Activated T-cell treated with anti-CD3 and anti-CD28 coated beads for 24 hours (primary cell): Measurements from ENCODE around the gene PRDX4.
"Not testable (repeated sequence)": the region's sequence is repeated elsewhere in the genome, so short reads cannot be mapped to it uniquely, and the experiment has no call there.

Experiments used
- DNase-seq: peaks from one replicate; pipeline ENCODE4 v3.0.0-alpha.2; 2020; ENCODE audit warnings: low read depth

The PRDX4 gene

DNA sequence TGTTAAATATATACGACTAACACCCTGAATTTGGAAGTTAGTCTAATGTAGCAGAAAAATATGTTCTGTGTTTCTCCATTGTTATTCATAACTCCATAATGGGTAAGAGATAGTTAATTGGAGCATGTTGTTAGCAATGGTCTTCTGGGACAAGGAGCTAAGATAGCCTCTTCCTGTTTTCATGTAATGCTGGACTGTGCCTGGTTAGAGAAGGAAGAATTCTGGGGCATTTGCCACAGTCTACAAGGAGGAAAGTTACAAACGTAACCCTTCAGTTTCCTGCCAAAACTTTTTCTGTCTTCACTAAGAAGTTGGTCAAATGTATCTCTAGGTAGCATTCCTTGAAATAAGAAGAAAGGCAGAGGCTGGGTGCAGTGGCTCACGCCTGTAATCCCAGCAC lies 5.8 kb downstream of the PRDX4 start:
- DNase-seq: no peak

DNA sequence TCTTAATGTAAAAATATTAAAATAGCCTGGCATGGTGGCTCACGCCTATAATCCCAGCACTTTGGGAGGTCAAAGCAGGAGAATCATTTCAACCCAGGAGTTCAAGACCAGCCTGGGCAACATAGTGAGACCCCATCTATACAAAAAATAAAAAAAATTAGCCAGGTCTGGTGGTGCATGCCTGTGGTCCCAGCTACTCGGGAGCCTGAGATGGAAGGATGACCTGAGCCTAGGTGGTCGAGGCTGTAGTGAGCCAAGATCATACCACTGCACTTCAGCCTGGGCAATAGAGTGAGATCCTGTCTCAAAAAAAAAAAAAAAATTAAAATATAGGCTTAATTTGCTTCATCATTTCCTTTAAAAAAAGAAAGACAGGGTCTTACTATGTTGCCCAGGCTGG lies 9.2 kb downstream of the PRDX4 start:
- DNase-seq: not testable (repeated sequence)

DNA sequence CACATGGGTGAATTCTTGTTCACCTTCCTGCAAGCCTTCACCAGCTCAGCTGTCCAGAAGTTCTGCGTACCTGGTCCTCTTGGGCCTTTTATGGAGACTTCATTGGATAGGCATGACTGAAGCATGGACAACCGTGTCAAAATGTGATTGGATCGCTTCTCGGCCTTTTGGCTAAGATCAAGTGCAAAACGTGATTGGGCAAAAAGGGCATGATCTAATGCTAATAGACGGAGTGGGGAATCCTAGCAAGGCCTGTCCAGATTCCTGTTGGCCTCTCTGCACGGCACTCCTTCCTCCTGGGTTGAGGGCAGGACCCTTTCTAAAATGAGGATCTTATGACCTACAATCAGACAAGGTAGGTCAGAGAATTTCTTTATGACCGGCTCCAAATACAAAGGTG lies 24.9 kb downstream of the PRDX4 start:
- DNase-seq: no peak

DNA sequence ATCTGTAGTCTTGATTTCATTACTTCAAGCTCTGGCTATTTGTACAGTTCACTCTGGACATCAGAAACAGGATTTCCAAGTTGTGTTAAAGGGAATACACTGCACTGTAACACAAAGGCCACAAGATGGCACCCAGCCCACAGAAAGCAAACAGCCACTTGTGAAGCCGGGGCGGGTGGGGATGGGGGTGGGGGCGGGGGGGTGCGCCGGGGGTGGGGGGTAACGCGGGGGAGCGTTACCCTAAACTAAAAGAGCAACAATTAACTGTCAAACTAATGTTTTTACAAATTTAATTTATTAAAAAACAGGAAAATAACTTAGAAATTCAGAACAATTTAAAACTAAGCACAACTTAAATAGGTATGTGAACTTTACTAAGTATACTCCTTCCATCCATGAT lies 27.3 kb downstream of the PRDX4 start:
- peak; percentile 18 for DNase-seq

DNA sequence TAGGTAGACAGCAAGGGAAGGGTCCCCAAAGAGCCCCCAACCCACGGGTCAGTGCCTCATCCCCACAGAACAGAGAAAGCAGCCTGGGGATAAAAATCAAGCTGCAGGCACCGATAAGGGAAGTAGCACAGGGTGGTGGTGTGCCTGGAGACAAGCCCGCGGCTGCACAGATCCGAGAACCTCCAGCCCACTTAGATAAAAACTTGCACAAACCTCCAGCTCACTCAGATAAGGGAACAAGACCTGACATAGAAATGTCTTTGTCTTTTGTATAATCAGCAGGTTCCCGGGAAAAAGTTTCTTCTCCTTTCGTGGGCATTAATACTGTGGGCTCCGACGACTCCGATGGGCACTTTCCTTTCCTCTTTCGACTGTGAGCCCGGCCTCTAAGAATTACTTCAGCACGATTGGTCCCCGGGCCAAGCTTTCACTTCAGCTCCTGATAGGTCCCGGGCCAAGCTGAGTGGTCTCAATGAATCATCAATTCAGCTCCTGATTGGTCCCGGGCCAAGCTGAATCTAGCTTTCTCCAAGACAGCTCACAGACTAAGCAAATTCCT lies 32.4 kb downstream of the PRDX4 start:
- DNase-seq: no peak

DNA sequence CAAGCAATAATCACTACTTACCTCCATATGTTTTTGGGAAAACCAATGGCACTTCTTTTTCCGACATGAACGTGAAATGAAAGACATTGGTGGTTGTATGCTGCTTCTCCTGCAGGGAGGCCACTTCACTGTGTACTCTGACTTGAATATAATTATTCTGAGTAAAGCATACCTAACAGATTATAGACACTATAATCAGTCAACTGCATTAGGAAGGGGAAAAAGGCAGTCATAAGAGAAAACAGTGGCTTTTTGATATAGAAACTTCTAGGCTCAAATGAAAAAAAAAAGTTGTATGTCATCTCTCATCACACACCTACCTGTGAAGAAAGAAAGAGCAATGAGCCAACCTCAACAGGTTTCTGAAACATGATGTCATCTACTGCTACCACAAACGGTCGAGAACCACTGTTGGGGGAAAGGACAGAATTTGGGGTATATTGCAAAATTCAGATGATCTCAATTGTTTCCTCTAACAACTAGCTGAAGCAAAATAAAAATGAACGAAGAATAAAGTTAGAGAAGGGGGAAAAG lies 37.4 kb downstream of the PRDX4 start:
- DNase-seq: no peak

DNA sequence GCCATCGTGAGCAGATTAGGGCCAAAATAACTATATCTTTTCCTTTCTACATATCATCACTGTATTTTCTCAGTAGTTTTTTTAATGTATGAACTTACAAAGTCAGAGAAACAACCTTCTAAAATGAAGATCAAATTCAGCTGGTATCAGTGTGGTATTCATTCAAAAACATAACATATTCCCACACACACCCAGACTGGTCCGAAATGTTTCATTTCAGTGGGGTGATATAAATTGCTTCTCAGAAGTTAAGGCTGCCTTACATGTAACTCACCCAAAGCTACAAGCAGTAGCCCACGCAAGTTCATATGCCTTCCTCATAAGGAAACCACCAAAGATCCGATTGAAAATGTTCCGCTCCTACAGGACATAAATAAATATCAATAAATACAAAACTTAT lies 37.9 kb downstream of the PRDX4 start:
- no peak for DNase-seq

DNA sequence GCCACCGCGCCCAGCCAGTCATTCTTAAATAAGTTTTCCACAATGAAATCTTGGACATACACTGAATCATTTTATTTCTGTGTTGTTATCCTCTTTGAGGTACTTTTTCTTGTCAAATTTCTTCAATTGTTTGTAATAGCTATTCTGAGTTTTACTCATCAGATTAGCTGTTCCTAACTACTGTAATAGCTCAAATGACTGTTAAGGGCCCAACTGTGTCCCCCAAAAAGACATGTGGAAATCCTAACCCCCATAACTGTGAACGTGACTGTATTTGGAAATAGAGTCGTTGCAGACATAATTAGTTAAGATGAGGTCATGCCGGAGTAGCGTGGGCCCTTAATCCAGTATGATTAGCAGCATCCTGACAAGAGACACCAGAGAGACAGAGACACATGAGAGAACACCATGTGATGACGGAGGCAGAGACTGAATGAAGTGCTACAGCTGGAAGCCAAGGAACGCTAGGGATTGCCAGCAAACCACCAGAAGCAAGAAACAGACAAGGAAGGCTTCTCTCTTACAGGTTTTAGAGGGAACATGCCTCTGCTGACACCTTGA lies 52.9 kb downstream of the PRDX4 start:
- DNase-seq: no peak

DNA sequence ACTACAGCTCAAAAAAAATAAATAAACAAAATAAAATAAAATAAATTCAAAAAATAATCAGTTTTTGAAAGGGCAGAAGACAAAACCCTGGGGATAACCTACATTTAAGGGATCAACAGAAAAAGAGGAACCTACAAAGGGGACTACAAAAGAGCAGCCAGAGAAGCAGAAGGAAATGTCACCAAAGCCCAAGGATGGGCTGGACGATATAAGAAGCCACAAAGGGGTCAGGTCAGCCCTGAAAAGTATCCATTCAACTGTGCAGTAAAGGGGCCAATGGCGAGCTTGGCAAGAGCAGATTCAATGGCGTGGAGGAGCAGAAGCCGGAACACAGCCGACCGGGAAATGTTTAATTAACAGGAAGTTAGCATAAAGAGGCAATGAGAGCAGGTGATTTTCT lies 58.9 kb downstream of the PRDX4 start:
- no peak for DNase-seq

DNA sequence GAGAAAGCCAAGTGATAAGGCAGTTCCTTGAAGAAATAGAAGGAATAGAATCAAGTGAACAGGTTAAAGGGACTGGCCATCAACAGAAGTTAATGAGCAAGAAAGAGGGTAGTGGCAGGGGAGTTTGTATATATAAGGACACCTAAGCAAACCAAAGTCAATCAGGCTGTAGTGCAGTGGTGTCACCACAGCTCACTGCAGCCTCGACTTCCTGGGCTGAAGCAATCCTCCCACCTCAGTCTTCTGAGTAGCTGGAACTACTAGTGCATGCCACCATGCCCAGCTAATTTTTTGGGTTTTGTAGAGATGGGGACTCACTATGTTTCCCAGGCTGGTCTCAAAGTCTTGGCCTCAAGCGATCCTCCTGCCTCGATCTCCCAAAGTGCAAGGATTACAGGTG lies 59.9 kb downstream of the PRDX4 start:
- no peak for DNase-seq

DNA sequence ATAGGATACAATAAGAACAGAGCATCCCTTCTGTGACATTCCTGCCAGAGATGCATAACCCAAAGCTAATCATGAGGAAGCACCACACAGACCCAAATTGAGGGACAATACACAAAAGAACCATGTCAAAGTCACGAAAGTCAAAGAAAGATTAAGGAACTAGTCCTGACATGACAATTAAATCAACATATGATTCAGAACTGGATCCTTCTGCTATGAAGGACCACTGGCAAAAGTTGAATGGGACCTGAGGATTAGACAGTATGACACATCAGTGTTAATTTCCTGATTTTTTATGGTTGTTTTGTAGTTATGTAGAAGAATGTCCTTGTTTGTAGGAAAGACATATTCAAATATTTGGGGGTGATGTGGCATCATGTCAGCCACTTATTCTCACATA lies 61.9 kb downstream of the PRDX4 start:
- no peak for DNase-seq

DNA sequence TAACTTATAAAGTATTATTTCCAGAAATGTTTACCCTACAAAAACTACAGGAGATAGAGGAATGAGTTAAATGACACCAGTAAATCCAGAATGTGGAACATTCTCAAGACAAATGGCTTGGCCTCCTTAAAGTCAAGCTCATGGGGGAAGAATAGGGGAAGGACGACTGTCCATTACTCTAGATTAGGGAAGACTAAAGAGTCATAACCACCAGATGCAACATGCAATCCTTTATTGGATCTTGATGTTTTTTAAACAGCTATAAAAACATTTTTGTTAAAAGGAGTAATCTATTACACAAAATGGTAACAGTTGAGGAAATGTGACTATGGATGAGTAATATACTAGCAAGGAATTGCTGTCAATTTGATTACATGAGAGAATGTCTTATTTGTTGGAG lies 64.7 kb downstream of the PRDX4 start:
- DNase-seq: no peak

DNA sequence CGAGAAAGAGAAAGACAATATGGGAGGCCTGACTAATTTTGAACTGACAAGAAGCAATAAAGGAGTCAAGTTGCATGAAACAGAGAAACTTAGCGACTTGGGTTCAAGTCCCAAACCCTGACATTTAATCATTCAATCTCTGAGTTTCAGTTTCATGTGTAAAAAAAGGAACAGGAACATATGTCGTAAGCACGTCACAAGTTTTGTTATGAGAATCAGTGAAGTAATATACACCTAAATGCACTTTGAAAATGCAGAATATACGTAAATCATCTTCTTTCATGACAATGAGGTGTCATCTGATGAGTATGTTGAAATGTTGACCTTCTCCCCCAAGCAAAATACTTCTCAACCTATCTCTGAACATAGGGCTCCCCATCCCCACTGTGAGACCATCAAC lies 65.4 kb downstream of the PRDX4 start:
- DNase-seq: no peak
